CD1c-positive myeloid dendritic cell (primary cell): Measurements from ENCODE around the gene PPM1M.

Experiments used
- DNase-seq: peaks from one replicate; pipeline ENCODE4 v3.0.0-alpha.2; 2016; ENCODE audit errors: extremely low spot score

PPM1M gene

GRCh38 chr3:52245322-52246263 is at the start of gene PPM1M:
TSS of gene PPM1M (plus strand) at chr3:52245759. CDS start at chr3:52245825, 66 bp downstream.
- peak; percentile 68 for DNase-seq

- DNase-seq, result peak; percentile 95
Measured at GRCh38 chr3:52195823-52196331, 49.7 kb upstream of the PPM1M start.

DNA sequence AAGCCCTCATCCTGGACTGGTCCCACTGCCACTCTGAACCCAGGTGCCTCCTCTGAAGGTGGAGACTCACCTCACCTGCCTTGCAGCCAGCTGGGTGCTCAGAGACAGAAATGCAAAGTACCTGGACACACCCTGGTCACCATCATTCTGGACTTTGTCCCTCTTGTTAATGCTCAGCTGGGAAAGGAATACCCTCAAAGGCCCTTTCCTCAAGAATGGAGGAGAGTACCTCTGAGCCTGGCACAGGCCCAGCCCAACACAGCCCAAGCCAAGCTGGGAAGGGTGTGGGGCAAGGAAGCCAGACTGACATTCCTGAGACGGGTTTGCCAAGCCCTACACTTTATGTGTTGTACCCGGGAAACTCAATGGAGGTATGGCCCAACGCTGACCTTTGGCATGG is 48.6 kb upstream of the PPM1M start:
- no peak for DNase-seq

- no peak for DNase-seq
Measured at GRCh38 chr3:52197499-52197841, 48.1 kb upstream of the PPM1M start.

DNA sequence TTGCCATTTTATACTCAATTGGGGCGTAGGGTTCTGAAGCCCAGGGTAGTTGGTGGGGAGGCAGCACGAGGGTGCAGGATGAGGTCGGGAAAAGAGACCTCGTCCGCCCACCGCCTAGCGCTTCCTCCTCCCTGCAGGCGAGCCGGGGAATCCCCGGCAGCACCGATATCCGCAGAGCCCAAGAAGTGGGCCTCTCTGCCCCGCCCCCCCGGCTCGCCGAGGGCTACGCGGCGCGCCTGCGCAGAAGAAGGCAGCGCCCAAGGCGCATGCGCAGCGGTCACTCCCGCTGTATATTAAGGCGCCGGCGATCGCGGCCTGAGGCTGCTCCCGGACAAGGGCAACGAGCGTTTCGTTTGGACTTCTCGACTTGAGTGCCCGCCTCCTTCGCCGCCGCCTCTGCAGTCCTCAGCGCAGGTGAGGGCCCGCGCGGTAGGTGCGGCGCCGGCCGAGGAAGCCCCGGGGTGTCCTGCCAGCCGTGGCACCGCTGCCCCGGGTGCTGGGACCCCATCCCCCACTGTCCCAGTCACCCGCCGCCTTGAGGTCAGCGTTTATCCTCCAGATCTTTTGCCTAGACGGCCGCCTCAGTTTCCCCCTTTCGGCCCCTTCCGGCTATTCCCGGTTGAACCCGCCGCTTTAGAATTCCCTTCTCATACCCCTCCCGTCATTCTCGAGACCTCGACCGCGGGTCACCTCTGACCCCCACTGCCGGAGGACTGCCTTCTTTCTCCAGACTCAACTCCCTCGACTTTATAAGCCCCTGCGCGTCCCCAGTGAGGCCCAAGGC is 47.5 kb upstream of the PPM1M start, which contains the start of gene ALAS1:
Gene ALAS1 (plus strand): TSS at position 319 of the 784 bp plus-strand sequence. CDS start 1,082 bp downstream, outside the sequence.
- DNase-seq, result peak; percentile 98

- no peak for DNase-seq
Measured at GRCh38 chr3:52198643-52199608, 46.6 kb upstream of the PPM1M start.

DNA sequence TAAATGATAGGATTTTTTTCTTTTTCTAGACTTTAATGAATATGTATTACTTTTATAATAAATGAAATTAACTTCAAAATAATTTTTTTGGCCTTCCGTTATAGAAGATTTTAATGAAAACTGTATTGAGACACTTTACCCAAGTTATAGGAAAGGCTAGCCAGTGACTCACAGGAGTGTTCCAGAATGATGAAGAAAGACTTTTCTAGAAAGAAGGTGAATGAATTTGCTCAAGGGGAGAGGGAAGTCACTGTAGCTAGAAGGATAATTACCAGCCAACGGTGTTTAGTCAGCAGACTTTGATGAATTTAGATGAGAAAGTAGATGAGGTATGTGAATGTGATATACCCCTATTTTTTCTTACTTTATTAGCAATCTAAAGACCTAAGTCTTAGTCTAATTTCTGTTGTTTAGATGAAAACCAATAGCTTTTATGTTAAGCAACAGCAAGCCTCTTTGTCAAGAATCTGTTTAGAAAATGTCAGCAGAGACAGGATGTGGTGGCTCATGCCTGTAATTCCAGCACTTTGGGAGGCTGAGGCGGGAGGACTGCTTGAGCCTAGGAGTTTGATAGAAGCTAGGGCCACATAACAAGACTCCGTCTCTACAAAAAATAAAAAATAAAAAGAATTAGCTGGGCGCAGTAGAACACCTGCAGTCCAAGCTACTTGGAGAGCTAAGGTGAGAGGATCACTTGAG is 44.4 kb upstream of the PPM1M start:
- peak; percentile 45 for DNase-seq

DNA sequence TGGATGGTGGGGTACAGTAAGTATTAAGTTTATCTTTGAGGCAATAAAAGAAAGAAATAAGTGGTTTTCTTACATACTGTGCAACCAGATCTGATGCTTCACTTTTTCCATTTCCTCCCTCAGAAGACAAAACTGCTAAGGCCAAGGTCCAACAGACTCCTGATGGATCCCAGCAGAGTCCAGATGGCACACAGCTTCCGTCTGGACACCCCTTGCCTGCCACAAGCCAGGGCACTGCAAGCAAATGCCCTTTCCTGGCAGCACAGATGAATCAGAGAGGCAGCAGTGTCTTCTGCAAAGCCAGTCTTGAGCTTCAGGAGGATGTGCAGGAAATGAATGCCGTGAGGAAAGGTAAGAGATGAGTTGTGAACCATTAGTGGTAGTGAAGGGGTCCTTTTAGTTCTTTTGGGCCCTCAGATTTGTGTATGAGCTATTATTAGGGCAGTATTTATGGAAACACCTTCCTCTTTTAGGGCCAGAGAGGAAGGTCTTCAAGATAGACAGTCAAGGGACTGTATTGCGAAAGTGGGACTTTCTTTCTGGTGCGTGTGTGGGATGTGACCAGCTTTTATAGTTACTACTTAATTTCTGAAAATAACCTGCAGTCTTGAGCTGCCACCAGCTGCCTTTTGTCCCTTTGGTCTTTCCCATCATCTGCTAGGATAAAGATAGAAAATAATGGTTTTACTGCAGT is 43.0 kb upstream of the PPM1M start:
- peak; percentile 89 for DNase-seq

- no peak for DNase-seq
Measured at GRCh38 chr3:52203701-52204100, 41.9 kb upstream of the PPM1M start.

GRCh38 chr3:52204337-52205073 is 41.1 kb upstream of the PPM1M start:
- DNase-seq, result peak; percentile 57

DNA sequence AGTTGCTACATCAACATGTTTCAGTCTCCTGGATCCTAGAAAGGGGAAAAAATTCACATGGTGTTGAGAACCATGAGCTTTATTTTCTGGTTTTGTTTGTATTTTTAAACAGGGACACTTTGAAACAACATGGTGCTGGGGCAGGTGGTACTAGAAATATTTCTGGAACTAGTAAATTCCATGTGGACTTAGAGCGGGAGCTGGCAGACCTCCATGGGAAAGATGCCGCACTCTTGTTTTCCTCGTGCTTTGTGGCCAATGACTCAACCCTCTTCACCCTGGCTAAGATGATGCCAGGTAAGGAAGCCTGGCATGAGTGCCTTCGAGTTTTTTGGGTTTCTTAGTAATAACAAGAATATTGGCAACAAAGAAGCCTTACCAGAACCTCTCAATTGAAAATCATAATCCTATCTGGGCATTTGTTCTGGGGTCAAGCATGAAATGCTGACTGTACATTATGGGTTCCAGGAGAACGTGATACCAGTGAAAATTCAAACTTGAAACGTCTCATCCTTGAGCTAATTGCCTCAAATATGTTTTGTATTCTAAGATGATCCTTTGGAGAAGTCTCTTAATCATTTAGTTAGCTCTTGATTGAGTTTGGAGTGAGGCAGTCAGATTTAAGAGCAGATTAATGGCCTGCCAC is 39.7 kb upstream of the PPM1M start:
- DNase-seq, result no peak

DNA sequence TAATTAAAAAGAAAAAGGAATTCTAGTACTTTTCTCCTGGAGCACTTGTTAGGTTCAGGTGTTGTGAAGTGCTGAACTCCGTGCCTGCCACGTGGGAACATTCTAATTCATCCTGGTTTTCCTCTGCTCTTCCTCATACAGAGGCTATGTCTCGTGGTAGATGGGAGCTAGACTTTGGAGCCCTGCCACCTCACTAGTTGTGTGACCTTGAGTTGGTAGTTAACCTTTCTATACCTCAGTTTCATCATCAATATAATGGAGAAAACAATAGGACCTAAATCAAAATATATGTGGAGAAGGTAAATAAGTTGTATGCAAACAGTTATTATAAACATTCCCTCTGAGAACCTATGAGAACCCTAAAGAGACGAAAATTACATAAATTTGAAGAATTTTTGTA is 37.0 kb upstream of the PPM1M start:
- DNase-seq, result no peak

- DNase-seq, result no peak
Measured at GRCh38 chr3:52210037-52210436, 35.5 kb upstream of the PPM1M start.

- peak; percentile 67 for DNase-seq
Measured at GRCh38 chr3:52210550-52211046, 35.0 kb upstream of the PPM1M start.

DNA sequence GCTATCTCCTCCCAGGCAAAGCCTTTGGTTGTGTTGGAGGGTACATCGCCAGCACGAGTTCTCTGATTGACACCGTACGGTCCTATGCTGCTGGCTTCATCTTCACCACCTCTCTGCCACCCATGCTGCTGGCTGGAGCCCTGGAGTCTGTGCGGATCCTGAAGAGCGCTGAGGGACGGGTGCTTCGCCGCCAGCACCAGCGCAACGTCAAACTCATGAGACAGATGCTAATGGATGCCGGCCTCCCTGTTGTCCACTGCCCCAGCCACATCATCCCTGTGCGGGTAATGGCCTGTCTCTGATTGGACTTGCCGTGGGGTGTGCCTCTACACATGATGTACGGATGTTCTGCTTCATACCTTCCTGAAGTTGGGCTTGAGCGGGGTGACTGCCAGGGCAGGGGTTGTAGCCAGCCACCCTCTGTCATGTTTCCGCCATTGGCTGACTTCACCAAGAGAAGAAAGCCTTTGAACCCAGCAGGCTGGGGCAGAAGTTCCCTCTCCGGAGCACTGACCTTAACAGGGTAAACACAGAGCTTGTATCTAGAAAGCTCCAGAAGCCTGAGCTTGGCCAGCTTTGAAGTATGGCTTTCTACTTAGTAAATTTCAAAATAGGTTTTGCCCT is 34.2 kb upstream of the PPM1M start:
- no peak for DNase-seq

GRCh38 chr3:52213005-52213404 is 32.6 kb upstream of the PPM1M start:
- DNase-seq, result no peak

DNA sequence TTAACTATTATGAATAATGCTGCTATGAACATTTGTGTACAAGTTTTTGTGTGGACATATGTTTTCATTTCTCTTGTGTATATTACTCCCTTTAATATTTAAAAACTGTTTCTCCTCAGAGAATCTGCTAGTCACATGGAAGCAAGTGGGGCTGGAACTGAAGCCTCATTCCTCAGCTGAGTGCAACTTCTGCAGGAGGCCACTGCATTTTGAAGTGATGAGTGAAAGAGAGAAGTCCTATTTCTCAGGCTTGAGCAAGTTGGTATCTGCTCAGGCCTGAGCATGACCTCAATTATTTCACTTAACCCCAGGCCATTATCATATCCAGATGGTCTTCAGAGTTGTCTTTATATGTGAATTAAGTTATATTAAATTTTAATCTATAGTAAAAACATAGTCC is 31.7 kb upstream of the PPM1M start:
- no peak for DNase-seq

DNA sequence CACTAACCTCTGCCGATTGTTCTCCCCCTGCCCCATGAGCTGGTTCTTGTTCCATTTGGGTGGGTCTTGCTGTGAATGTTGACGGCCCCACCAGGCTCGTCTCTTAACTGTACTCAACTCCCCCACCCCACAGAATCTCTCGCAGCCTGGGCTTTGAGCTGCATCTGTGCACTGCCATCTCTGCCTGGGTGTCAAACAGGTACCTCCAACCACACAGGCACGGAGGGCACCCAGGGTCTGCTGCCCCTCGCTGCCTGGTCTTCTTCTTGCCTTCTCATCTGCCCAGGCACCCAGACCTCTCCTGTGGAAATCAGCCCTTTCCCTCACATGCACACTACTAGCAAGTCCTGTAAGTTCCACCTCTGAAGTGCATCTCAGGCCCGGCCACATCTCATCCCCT is 30.2 kb upstream of the PPM1M start:
- no peak for DNase-seq
